Tibial nerve (tissue), 4 donors: ENCODE measurements around the gene CDH20. TPM values are rescaled to one million over a fixed set of nuclear protein-coding genes. Genes with fewer than 3 reads are reported as not detected.

Experiments used
- DNase-seq, 2 donors: peaks; one replicate each; pipeline ENCODE4 v3.0.0-alpha.2; 2019; ENCODE audit warnings: low spot score in 2 of 2
- H3K27ac ChIP-seq, 4 donors: fragments of 200-600 bp; sonication (generic) in 3 of 4; one replicate each; pipeline ENCODE4 v1.5.1; 2017 to 2019; ENCODE audit warnings: mild to moderate bottlenecking in 1 of 4
- H3K27me3 ChIP-seq, 2 donors: fragments of 200-600 bp; sonication (generic) in 1 of 2; one replicate each; pipeline versions ENCODE4 v1.5.1 to v1.6.0; 2017 to 2019
- H3K36me3 ChIP-seq, 3 donors: fragments of 200-600 bp; sonication (generic); one replicate each; pipeline ENCODE4 v1.5.1; 2018 to 2019
- H3K4me1 ChIP-seq, 4 donors: fragments of 200-600 bp; sonication (generic) in 3 of 4; one replicate each; pipeline ENCODE4 v1.5.1; 2017 to 2019
- H3K4me3 ChIP-seq, 4 donors: fragments of 200-600 bp; sonication (generic) in 3 of 4; one replicate each; pipeline ENCODE4 v1.5.1; 2017 to 2019; ENCODE audit warnings: mild to moderate bottlenecking in 1 of 4, moderate library complexity in 1 of 4
- H3K9me3 ChIP-seq, 4 donors: fragments of 200-600 bp; sonication (generic) in 3 of 4; one replicate each; pipeline ENCODE4 v1.5.1; 2017 to 2019
- EP300 ChIP-seq, 2 donors: sonication (generic); formaldehyde crosslinking; IDR thresholded peaks; one replicate each; pipeline ENCODE4 v1.6.1; 2017; ENCODE audit warnings: antibody characterized with exemption in 2 of 2, mild to moderate bottlenecking in 1 of 2
- POLR2A ChIP-seq, 2 donors: fragments of 450-650 bp; IDR thresholded peaks; one replicate each; pipeline ENCODE4 v1.6.1; 2017; ENCODE audit warnings: antibody characterized with exemption in 2 of 2, mild to moderate bottlenecking in 2 of 2, moderate library complexity in 2 of 2
- WGBS, 2 donors: methylation state at CpG; one replicate each; pipeline ENCODE4 v1.1.5; 2018; 5-methylcytosine and 5-hydroxymethylcytosine counted together
- total RNA-seq, 4 donors: library from RNA; depleted of rRNA; stranded (reverse); fragments of >200 nt; gene quantifications; one replicate each; pipeline ENCODE4 v1.1.0, GENCODE V29; 2016
- TF ChIP-seq, protein P1 (sequence below), 5 experiments: fragments of 200-600 bp in 3 of 5; fragments of 450-650 bp in 2 of 5; sonication (generic) in 3 of 5; IDR thresholded peaks; one replicate each; pipeline ENCODE4 v1.5.1; 2016 to 2019; ENCODE audit warnings: antibody characterized with exemption in 5 of 5, mild to moderate bottlenecking in 3 of 5, moderate library complexity in 2 of 5

The CDH20 gene
- total RNA-seq, 4 donors from 2014 or later: 0.39 to 1.0 (median 0.90) TPM; not detected in 1

DNA sequence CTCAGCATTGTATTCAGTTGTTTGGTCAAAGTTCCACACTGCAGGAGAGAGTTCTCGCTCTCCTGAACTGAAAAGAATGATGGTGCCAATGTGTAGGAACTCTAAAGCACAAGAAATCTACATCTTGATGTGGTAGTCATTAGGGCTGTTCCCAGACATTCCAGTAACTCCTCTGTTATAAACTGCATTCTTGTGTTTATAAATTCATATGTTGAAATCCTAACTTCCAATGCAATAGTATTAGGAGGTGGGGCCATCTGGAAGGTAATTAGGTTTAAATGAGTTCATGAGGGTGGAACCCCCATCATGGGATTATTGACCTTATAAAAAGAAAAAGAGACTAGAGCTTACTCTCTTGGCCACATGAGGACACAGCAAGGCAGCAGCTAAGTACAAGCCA lies 239.6 kb downstream of the CDH20 start:
- no peak for DNase-seq
- Histone ChIP-seq H3K36me3 (no peaks in the 10 kb centered on the region), H3K4me1 (no peaks in the 10 kb centered on the region), H3K27ac (no peak overlapping the region), H3K9me3 (peaks cover 0 to 11% (median 0%) of the 10 kb centered on the region in 4 donors), H3K27me3 (no peaks in the 10 kb centered on the region), H3K4me3 (no peak overlapping the region)
- TF ChIP-seq, protein P1, sequence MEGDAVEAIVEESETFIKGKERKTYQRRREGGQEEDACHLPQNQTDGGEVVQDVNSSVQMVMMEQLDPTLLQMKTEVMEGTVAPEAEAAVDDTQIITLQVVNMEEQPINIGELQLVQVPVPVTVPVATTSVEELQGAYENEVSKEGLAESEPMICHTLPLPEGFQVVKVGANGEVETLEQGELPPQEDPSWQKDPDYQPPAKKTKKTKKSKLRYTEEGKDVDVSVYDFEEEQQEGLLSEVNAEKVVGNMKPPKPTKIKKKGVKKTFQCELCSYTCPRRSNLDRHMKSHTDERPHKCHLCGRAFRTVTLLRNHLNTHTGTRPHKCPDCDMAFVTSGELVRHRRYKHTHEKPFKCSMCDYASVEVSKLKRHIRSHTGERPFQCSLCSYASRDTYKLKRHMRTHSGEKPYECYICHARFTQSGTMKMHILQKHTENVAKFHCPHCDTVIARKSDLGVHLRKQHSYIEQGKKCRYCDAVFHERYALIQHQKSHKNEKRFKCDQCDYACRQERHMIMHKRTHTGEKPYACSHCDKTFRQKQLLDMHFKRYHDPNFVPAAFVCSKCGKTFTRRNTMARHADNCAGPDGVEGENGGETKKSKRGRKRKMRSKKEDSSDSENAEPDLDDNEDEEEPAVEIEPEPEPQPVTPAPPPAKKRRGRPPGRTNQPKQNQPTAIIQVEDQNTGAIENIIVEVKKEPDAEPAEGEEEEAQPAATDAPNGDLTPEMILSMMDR (IDR thresholded peaks at IDR 0.05): no peak
- TF ChIP-seq EP300 (IDR thresholded peaks at IDR 0.05): no peak
- WGBS, 2 donors: 89 to 95% methylated on average over 1 of the region's 1 CpG

GRCh38 chr18:61574665-61575064 lies 241.4 kb downstream of the CDH20 start:
- Histone ChIP-seq H3K36me3 (no peaks in the 10 kb centered on the region), H3K27ac (no peak overlapping the region), H3K4me3 (no peak overlapping the region), H3K4me1 (no peaks in the 10 kb centered on the region), H3K9me3 (no peaks in the 10 kb centered on the region), H3K27me3 (no peaks in the 10 kb centered on the region)
- no peak for DNase-seq
- TF ChIP-seq EP300 (IDR thresholded peaks at IDR 0.05): no peak

GRCh38 chr18:61575419-61575818 lies 242.2 kb downstream of the CDH20 start:
- H3K27me3 ChIP-seq: no peaks in the 10 kb centered on the region
- no peak for TF ChIP-seq POLR2A (IDR thresholded peaks at IDR 0.05)
- TF ChIP-seq, protein P1 (IDR thresholded peaks at IDR 0.05): no peak
- no peak for TF ChIP-seq EP300 (IDR thresholded peaks at IDR 0.05)
- no peak overlapping the region for H3K4me3 ChIP-seq
- no peaks in the 10 kb centered on the region for H3K4me1 ChIP-seq
- no peak overlapping the region for H3K27ac ChIP-seq
- no peak for DNase-seq
- 58 to 62% methylated on average over 3 of the region's 3 CpGs for WGBS, 2 donors
- no peaks in the 10 kb centered on the region for H3K9me3 ChIP-seq
- H3K36me3 ChIP-seq: no peaks in the 10 kb centered on the region

DNA sequence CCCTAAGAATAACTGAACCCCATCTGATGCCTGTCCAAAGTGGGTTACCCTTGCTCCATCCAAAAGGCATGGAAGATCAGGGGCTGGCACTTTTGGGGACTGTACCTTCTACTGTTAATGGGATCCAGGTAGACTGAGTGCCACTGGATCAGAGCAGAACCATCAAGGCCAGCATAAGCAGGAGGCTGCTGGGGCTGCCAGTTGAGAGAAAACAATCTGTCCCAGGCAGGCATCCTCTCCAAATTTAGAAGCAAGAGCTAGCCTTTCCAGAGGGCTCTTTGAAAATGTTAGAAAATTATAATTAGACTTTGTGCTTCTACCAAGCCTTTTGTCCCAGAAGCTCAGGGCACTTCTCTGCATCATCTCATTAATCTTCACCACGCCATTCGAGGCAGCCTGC lies 245.6 kb downstream of the CDH20 start:
- no peak for DNase-seq
- Histone ChIP-seq H3K4me3 (no peak overlapping the region), H3K4me1 (peaks cover 0 to 21% (median 0%) of the 10 kb centered on the region in 4 donors), H3K36me3 (no peaks in the 10 kb centered on the region), H3K27me3 (no peaks in the 10 kb centered on the region), H3K9me3 (no peaks in the 10 kb centered on the region), H3K27ac (no peak overlapping the region)
- WGBS, 2 donors: 93 to 94% methylated on average over 2 of the region's 2 CpGs
- TF ChIP-seq EP300 (IDR thresholded peaks at IDR 0.05) (no peak), POLR2A (IDR thresholded peaks at IDR 0.05) (no peak)
- TF ChIP-seq, protein P1 (IDR thresholded peaks at IDR 0.05): no peak

DNA sequence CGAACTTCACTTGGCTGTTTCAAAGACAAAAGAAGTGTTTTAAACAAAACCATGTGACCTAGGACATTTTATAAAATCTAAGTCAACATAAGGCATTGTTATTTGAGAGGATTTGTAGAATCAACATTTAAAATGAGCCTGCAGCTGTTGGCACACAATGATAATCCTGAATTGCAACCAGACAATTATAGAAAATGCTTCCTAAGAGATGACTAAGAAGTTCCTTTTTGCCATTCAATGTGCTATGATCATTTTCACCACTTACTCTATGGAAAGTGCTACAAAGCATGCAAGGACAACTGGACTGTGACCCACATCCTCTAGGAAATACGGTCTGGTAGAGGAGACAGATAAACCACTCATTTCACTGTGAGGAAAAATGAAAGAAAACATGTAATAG lies 246.4 kb downstream of the CDH20 start:
- peaks cover 0 to 21% (median 0%) of the 10 kb centered on the region in 4 donors for H3K4me1 ChIP-seq
- H3K27me3 ChIP-seq: no peaks in the 10 kb centered on the region
- no peak overlapping the region for H3K27ac ChIP-seq
- WGBS, 2 donors: 43 to 47% methylated on average over 2 of the region's 2 CpGs
- no peaks in the 10 kb centered on the region for H3K9me3 ChIP-seq
- no peak for DNase-seq
- no peak for TF ChIP-seq EP300 (IDR thresholded peaks at IDR 0.05)
- TF ChIP-seq, protein P1 (IDR thresholded peaks at IDR 0.05): no peak
- no peak for TF ChIP-seq POLR2A (IDR thresholded peaks at IDR 0.05)
- no peak overlapping the region for H3K4me3 ChIP-seq
- H3K36me3 ChIP-seq: no peaks in the 10 kb centered on the region

GRCh38 chr18:61580046-61580445 lies 246.8 kb downstream of the CDH20 start:
- Histone ChIP-seq H3K27ac (no peak overlapping the region), H3K4me3 (no peak overlapping the region), H3K36me3 (no peaks in the 10 kb centered on the region), H3K9me3 (no peaks in the 10 kb centered on the region), H3K27me3 (no peaks in the 10 kb centered on the region), H3K4me1 (peaks cover 0 to 21% (median 0%) of the 10 kb centered on the region in 4 donors)
- no peak for TF ChIP-seq EP300 (IDR thresholded peaks at IDR 0.05)
- TF ChIP-seq, protein P1 (IDR thresholded peaks at IDR 0.05): no peak
- no peak for TF ChIP-seq POLR2A (IDR thresholded peaks at IDR 0.05)
- 85 to 90% methylated on average over 2 of the region's 2 CpGs for WGBS, 2 donors
- DNase-seq: no peak
